NB4 (cell line): ENCODE measurements around the gene PPP1R12B.

Experiments used
- CTCF ChIP-seq: IDR thresholded peaks from one replicate; pipeline ENCODE4 v1.5.1; 2012; ENCODE audit warnings: low read depth, low read length
- MYC ChIP-seq: IDR thresholded peaks from 2 replicates; pipeline ENCODE4 v1.6.1; 2011; ENCODE audit warnings: low read depth, low read length
- POLR2A ChIP-seq: IDR thresholded peaks from 2 replicates; pipeline ENCODE4 v1.6.1; 2011; ENCODE audit warnings: mild to moderate bottlenecking; ENCODE audit not compliant: insufficient read length; ENCODE audit errors: extremely low read depth
- TF ChIP-seq, protein P1 (sequence below): IDR thresholded peaks from 2 replicates; pipeline ENCODE4 v1.6.1; 2011; ENCODE audit warnings: low read depth, low read length

DNA sequence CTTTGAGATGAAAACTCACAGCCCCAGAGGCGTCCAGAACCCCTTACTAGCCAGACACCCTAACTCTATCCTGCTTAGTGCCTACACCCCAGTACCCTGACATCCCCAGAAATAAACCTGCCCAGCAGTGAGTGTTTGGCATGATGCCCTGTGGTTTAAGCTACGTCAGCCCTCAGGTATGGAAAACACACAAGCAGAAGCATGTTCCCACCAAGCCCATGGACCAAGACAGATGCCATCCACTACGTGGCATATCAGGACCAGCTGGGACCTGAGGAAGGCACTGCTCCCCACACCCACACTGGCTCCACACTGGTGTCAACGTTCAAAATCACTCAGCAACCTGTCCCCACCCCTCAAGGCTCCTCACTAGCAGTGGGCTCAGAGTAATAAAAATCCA lies 245.3 kb downstream of the PPP1R12B start:
- TF ChIP-seq CTCF (no peak), POLR2A (no peak), MYC (no peak)
- TF ChIP-seq, protein P1, sequence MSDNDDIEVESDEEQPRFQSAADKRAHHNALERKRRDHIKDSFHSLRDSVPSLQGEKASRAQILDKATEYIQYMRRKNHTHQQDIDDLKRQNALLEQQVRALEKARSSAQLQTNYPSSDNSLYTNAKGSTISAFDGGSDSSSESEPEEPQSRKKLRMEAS: no peak
